ENCODE measurements around the gene PAM.
"Not testable (repeated sequence)": the region's sequence is repeated elsewhere in the genome, so short reads cannot be mapped to it uniquely, and the experiment has no call there.

The PAM gene

GRCh38 chr5:102903074-102903871, 148.2 kb downstream of the PAM start:
- no peak for DNase-seq

- no peak for DNase-seq
These were observed 150.0 kb downstream of the PAM start for GRCh38 chr5:102905056-102905455.

- DNase-seq, result not testable (repeated sequence)
These were observed 152.0 kb downstream of the PAM start for GRCh38 chr5:102907099-102907498.

DNA sequence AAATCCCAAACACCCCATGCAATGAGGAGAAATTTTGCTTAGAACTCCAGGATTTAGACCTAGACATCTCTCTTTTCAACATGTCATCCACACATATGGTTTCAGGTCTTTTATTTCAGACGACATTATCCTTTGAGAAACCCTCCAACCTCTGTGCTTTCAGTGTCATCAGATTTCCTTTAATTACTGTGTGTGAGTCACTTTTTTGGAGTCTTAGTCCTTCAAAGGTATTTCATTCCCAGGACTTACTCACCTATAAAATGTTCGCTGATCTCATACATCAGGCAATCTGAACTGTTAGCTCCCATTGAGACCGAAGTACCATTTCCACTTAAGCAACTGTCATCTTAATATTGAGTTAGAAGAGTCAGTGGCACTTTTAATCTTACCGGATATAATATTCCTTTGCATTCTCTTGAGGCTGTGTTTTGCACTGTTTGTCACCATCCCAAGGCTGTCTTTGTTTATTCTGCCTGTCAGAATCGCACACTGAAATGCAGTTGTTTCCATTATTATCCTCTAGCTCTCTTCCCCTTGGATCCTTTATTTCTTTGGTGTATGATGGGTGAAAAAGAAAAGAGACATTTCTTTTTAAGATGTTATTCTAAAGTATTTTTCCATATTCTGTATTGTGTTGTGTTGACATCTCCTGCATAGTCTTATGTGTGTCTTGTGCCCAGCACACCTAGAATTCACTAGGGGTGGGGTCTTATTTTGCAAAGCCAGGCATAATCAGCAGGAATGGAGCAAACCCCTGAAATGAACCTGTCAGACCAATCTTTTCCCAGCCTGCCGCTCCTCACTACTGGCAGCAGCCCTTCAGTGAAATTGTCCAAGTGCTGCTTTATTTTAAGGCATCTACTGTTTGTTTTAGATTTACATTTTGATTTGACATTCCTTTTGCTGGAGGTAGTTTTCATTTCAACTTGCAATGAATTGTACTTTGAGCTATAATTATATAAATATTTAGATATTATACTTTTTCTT, 155.4 kb downstream of the PAM start:
- DNase-seq, result no peak

GRCh38 chr5:102911973-102912372, 156.9 kb downstream of the PAM start:
- no peak for DNase-seq

- DNase-seq, result no peak
These were observed 161.0 kb downstream of the PAM start for GRCh38 chr5:102916109-102916508.

GRCh38 chr5:102918986-102919610, 164.0 kb downstream of the PAM start:
- no peak for DNase-seq

GRCh38 chr5:102920762-102921161, 165.7 kb downstream of the PAM start:
- no peak for DNase-seq

DNA sequence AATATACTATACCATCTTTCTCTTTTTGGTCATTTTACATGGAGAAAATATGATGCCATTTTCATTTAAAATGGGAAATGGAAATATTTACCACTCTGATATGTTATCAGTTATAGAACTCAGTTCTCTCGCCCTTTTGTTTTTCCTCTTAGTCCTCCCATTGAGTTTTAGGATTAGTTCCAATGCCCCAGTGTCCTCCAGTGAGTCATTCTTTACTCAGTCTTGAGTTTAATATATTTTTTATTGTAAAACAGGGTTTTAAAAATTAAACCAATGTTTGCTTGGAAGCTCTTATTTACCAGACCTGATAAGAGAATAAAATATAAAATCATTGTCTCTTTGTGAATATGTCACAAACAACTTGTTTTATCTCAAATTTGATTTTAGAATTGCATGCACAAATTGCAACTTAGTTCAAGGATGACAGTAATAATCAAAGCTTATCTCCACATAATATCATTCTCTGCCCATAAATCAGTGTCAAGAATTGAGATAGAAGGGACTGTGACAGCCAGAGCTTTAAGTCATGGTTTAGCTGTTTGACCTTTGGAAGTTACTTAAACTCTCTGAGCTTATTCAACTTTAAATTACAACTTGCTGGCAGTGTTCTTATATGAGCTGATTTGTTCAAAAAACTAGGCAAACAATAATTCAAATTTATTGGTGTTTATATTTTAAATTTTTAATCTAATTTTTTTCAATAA, 166.4 kb downstream of the PAM start:
- DNase-seq, result no peak

DNA sequence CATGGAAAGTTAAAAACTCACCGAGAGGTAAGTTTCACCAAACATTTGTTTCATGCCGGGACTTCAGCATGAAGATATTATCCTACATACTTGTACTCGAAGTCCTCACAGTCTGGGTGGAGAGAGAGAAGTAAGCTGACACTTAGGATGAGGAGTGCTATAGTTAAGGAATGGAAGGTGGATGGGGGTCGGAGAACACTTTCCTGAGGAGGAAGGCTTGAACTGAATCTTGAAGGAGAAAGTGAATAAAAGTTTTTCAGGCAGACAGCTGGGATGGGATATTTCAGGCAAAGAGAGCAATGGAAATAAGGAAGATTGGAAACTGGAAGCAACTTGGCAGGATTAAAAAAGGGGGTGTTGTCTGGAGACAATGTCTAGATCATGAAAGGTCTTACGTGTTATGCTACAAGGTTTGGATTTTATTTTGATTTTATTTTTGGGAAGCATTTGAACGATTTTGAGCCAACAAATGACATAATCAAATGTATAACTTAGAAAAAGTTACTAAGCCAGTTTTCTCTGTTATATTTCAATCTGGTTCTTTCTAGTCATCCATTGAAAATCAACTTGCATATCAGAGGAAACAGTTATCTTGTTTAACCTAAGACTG, 167.1 kb downstream of the PAM start:
- no peak for DNase-seq

- no peak for DNase-seq
These were observed 167.8 kb downstream of the PAM start for GRCh38 chr5:102922799-102923477.

DNA sequence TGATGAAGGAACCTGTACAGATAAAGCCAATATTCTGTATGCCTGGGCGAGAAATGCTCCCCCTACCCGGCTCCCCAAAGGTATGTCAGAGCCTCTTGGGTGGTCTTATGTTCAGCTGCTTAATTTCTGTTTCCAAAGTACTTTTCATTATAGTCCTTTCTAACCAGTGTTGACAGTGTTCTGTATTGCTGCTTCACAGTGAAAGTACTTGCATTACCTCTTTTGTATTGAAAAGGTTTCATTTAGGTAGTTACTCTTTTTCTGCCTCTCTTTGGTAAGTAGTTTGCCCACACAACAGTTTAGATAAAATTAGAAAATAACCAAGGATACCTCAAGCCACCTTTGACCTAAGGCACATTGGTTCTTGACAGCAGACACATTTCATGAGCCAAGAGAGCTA, 169.9 kb downstream of the PAM start:
- no peak for DNase-seq

GRCh38 chr5:102927007-102927406, 171.9 kb downstream of the PAM start:
- DNase-seq, result no peak

DNA sequence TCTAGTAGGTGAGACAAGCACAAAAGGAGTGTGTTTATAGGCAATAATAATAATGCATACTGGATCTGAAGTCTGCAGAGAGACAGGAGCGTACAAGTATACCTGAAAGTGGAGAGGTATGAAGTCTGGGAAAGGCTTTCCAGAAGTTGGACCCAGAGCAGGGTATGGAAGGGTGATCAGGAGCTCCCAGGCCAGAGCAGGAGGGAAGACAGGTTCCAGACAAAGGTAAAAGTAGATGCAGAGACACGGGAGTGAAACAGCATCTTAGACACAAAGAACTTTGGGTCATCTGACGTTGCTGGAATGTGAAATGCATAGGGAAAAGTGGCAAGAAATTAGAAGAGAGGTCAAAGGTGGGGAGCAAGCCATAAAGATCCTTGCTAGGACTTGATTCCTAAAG, 175.1 kb downstream of the PAM start:
- no peak for DNase-seq

- DNase-seq, result no peak
These were observed 176.1 kb downstream of the PAM start for GRCh38 chr5:102931085-102931725.

GRCh38 chr5:102932781-102933180, 177.7 kb downstream of the PAM start:
- DNase-seq, result no peak

DNA sequence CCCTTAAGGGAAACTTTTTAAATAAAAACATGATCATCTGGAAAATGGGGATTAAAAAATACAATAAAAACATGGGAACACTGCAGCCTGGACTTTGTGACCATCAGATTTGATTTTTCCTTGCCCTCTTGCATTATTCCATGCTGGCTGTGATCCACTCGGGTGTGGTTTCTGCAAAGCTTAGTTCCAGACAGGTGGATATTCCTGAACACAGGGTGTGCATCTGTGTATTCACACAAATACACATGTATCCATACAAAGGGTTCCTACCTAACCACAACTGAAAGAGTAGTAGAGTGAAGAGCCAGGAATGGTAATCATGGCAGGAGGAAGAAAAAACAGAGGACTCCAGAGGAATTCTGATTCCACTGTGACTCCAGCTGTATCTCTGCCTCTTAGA, 178.2 kb downstream of the PAM start:
- no peak for DNase-seq

- DNase-seq, result no peak
These were observed 178.8 kb downstream of the PAM start for GRCh38 chr5:102933721-102934459.

DNA sequence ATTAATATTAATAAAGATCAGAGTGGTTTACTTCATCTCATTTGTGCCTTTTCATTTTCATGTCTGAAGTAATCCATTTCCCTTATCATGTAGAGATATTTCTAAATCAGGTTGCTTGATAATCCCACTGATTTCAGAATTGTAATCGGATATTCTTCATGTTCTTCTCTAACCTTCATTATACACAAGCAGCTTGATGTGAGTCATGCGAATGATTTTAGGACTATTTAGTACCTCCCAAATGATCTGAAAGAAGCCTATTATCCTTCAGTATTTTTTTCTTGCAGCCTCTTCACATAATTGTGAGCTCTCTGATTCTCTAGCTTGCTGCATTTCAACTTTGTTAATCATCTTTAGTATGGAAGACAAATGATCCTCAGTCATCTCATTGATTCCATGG, 182.8 kb downstream of the PAM start:
- DNase-seq, result no peak

- DNase-seq, result no peak
These were observed 186.0 kb downstream of the PAM start for GRCh38 chr5:102941111-102941510.
